OCI-LY3 (cell line): ENCODE data around the gene CORT.
"Not testable (repeated sequence)": the region's sequence is repeated elsewhere in the genome, so short reads cannot be mapped to it uniquely, and the experiment has no call there.

Source experiments
- CTCF ChIP-seq: fragments of 200-600, 300-600 bp; sonication (generic); IDR thresholded peaks from 2 replicates; pipeline ENCODE4 v1.5.1; 2014; ENCODE audit warnings: antibody characterized with exemption, low read length, low read depth
- EZH2phosphoT487 ChIP-seq: fragments of 200-600 bp; shearing (Covaris generic); IDR thresholded peaks from 2 replicates; pipeline ENCODE4 v1.6.1; 2018; ENCODE audit warnings: antibody characterized with exemption, mixed run types, low read depth

- TF ChIP-seq CTCF, EZH2phosphoT487: not testable (repeated sequence)
These were observed 23.3 kb upstream of the CORT start for GRCh38 chr1:10426535-10426848.
